GM12878 (cell line): ENCODE data around the gene MXRA7. TPM values are rescaled to one million over a fixed set of nuclear protein-coding genes. Genes with fewer than 3 reads are reported as not detected.

ENCODE experiments used
- ATAC-seq: fragments of 200-7000 bp; cut with Tn5 transposase; 3 replicates; pipeline ENCODE4 v1.9.1; 2020; ENCODE audit warnings: mild to moderate bottlenecking, moderate library complexity
- BruUV-seq: library from RNA; stranded (reverse); fragments of 400-500 nt; replicated peaks from 2 replicates; lab custom pipeline; 2021; lab: Mats Ljungman, UMichigan
- CTCF ChIA-PET: fragments of 300-600 bp; sonication (Branson Sonifier 250); formaldehyde crosslinking; extraction: SDS; loops from one replicate; lab custom pipeline; 2021; ENCODE audit warnings: inconsistent platforms; lab: Yijun Ruan, JAX
- POLR2A ChIA-PET: fragments of 350-600 bp; formaldehyde crosslinking; extraction: SDS; loops from one replicate; lab custom pipeline; 2021; ENCODE audit warnings: inconsistent platforms; lab: Charles Lee
- RAD21 ChIA-PET: fragments of 300-600 bp; sonication (Branson Sonifier 250); formaldehyde crosslinking; loops from one replicate; lab custom pipeline; 2023; ENCODE audit warnings: antibody characterized with exemption; ENCODE audit not compliant: unreplicated experiment; lab: Charles Lee
- SMC1A ChIA-PET: fragments of 300-600 bp; sonication (Branson Sonifier 250); formaldehyde crosslinking; loops from one replicate; lab custom pipeline; 2023; ENCODE audit not compliant: unreplicated experiment, uncharacterized antibody; lab: Charles Lee
- DNase-seq: peaks from one replicate; pipeline ENCODE4 v3.0.0-alpha.2; 2011; ENCODE audit warnings: low read depth, low spot score
- FAIRE-seq: peaks from 3 replicates; lab custom pipeline; 2011; peaks lifted over from hg19 to GRCh38; lab: Jason Lieb, UNC
- H2AFZ ChIP-seq: 2 replicates; pipeline ENCODE4 v1.6.0; 2011; ENCODE audit warnings: low read depth, low read length, control low read depth; ENCODE audit not compliant: control insufficient read depth
- H3K27ac ChIP-seq: 2 replicates; pipeline ENCODE4 v1.5.1; 2011; ENCODE audit warnings: control low read depth; ENCODE audit not compliant: control insufficient read depth, insufficient read depth
- H3K27me3 ChIP-seq, 2 experiments: replicated peaks in 1 of 2; 2 replicates each; pipeline versions ENCODE4 v1.6.0 to v1.6.1; 2011; ENCODE audit warnings: low read length in 1 of 2; ENCODE audit not compliant: control insufficient read depth in 2 of 2, insufficient read depth in 2 of 2
- H3K36me3 ChIP-seq, 2 experiments: 2 replicates each; pipeline ENCODE4 v1.5.1; 2011; ENCODE audit warnings: low read length in 1 of 2; ENCODE audit not compliant: control insufficient read depth in 2 of 2, insufficient read depth in 2 of 2
- H3K4me1 ChIP-seq: 2 replicates; pipeline ENCODE4 v1.6.1; 2011; ENCODE audit warnings: mild to moderate bottlenecking, low read length, moderate library complexity, mixed read lengths; ENCODE audit not compliant: control insufficient read depth, insufficient read depth
- H3K4me2 ChIP-seq: 2 replicates; pipeline ENCODE4 v1.6.0; 2011; ENCODE audit warnings: control low read depth; ENCODE audit not compliant: control insufficient read depth, insufficient read depth
- H3K4me3 ChIP-seq: fragments of 200-600 bp; sonication (generic); 2 replicates; pipeline ENCODE4 v1.5.1; 2016
- H3K79me2 ChIP-seq: 2 replicates; pipeline ENCODE4 v1.6.0; 2011; ENCODE audit warnings: low read length; ENCODE audit not compliant: control insufficient read depth, insufficient read depth
- H3K9ac ChIP-seq: 2 replicates; pipeline ENCODE4 v1.8.0; 2011; ENCODE audit warnings: low read length, control low read depth, mixed read lengths; ENCODE audit not compliant: control insufficient read depth, insufficient read depth
- H3K9me3 ChIP-seq: replicated peaks from 3 replicates; pipeline ENCODE4 v1.5.1; 2011; ENCODE audit warnings: mild to moderate bottlenecking, low read length; ENCODE audit not compliant: control insufficient read depth, insufficient read depth
- H4K20me1 ChIP-seq: 2 replicates; pipeline ENCODE4 v1.6.0; 2011; ENCODE audit not compliant: control insufficient read depth, insufficient read depth
- ATF7 ChIP-seq: fragments of 450-650 bp; IDR thresholded peaks from 2 replicates; pipeline ENCODE4 v1.6.1; 2016; ENCODE audit warnings: low read depth, mild to moderate bottlenecking
- BACH1 ChIP-seq: fragments of 450-650 bp; IDR thresholded peaks from 2 replicates; pipeline ENCODE4 v1.6.1; 2017; ENCODE audit warnings: mild to moderate bottlenecking, borderline replicate concordance
- CBFB ChIP-seq: IDR thresholded peaks from 2 replicates; pipeline ENCODE4 v1.6.1; 2016; ENCODE audit warnings: antibody characterized with exemption, low read depth
- CBX3 ChIP-seq: fragments of 200-600 bp; sonication (generic); IDR thresholded peaks from 2 replicates; pipeline ENCODE4 v1.6.1; 2016; ENCODE audit warnings: low read depth, borderline replicate concordance
- GABPA ChIP-seq: IDR thresholded peaks from 2 replicates; pipeline ENCODE4 v1.6.1; 2014; ENCODE audit warnings: antibody characterized with exemption, low read depth, mild to moderate bottlenecking, inconsistent platforms
- MEF2A ChIP-seq: IDR thresholded peaks from 2 replicates; pipeline ENCODE4 v1.6.1; 2011; ENCODE audit warnings: low read depth, mild to moderate bottlenecking, low read length, moderate library complexity; ENCODE audit not compliant: insufficient read depth
- MTA2 ChIP-seq: fragments of 450-650 bp; IDR thresholded peaks from 2 replicates; pipeline ENCODE4 v1.6.1; 2016; ENCODE audit warnings: low read depth, mild to moderate bottlenecking, moderate library complexity
- NFYA ChIP-seq: IDR thresholded peaks from 2 replicates; pipeline ENCODE4 v1.6.1; 2011; ENCODE audit warnings: low read depth, mild to moderate bottlenecking, low read length, improper control_type of control experiment, borderline replicate concordance
- POU2F2 ChIP-seq: IDR thresholded peaks from 3 replicates; pipeline ENCODE4 v1.6.1; 2011; ENCODE audit warnings: low read depth, mild to moderate bottlenecking, low read length, borderline replicate concordance
- RB1 ChIP-seq: fragments of 450-650 bp; formaldehyde crosslinking; IDR thresholded peaks from 2 replicates; pipeline ENCODE4 v1.6.1; 2017; ENCODE audit warnings: mild to moderate bottlenecking, borderline replicate concordance
- SIN3A ChIP-seq: IDR thresholded peaks from 2 replicates; pipeline ENCODE4 v1.6.1; 2012; ENCODE audit warnings: low read depth, low read length, improper control_type of control experiment
- SMAD1 ChIP-seq: fragments of 450-650 bp; IDR thresholded peaks from 2 replicates; pipeline ENCODE4 v1.6.1; 2018; ENCODE audit warnings: mild to moderate bottlenecking, low read depth; ENCODE audit not compliant: partially characterized antibody
- WGBS: methylation state at CpG from one replicate; pipeline ENCODE4 v1.1.6; 2016; ENCODE audit warnings: low lambda C conversion rate; ENCODE audit not compliant: insufficient replicate concordance, insufficient coverage; ENCODE audit errors: missing lambda C conversion rate; 5-methylcytosine and 5-hydroxymethylcytosine counted together
- in situ Hi-C: fragments of 300-500 bp; cut with MboI; formaldehyde crosslinking; loops from 9 replicates; pipeline ENCODE4 v1.14.3; 2018; ENCODE audit warnings: mixed read lengths
- intact Hi-C: fragments of 100-400 bp; cut with micrococcal nuclease; formaldehyde crosslinking; loops from one replicate; pipeline ENCODE4 v1.14.2; 2022; ENCODE audit not compliant: unreplicated experiment
- polyA plus RNA-seq, 11 experiments: library from polyadenylated mRNA; depleted of rRNA in 4 of 11; unstranded in 6 of 11; stranded (reverse) in 5 of 11; fragments of >200 nt; fragmentation: Nextera tagmentation in 4 of 11; fragmentation: Illumina TruSeq in 1 of 11; extraction: Ambion mirVana in 4 of 11; extraction: Trizol in 1 of 11; gene quantifications; 1 replicate in 1 of 11; 2 replicates in 10 of 11; pipeline versions ENCODE4 v1.2.1 to v1.2.3, GENCODE V29; 2011 to 2016; ENCODE audit warnings: inconsistent platforms in 2 of 11, missing spikeins in 2 of 11, low read depth in 1 of 11
- total RNA-seq, 4 experiments: library from RNA; depleted of rRNA in 3 of 4; stranded (reverse); fragments of >200 nt in 3 of 4; fragmentation: Illumina TruSeq in 1 of 4; extraction: Trizol in 1 of 4; gene quantifications; 2 replicates each; pipeline versions ENCODE4 v1.2.1 to v1.2.3, GENCODE V29; 2013 to 2021
- TF ChIP-seq, protein P1 (sequence below): fragments of 450-650 bp; formaldehyde crosslinking; IDR thresholded peaks from 2 replicates; pipeline ENCODE4 v1.4.0; 2020; ENCODE audit warnings: mild to moderate bottlenecking, moderate library complexity
- TF ChIP-seq, protein P2 (sequence below): fragments of 450-650 bp; IDR thresholded peaks from 2 replicates; pipeline ENCODE4 v1.6.1; 2016; ENCODE audit warnings: mild to moderate bottlenecking, moderate library complexity, borderline replicate concordance
- TF ChIP-seq, protein P3 (sequence below): fragments of 150-350 bp; IDR thresholded peaks from 2 replicates; pipeline ENCODE4 v1.6.1; 2014; ENCODE audit warnings: mild to moderate bottlenecking, low read depth, low read length

Gene MXRA7
- total and polyA plus RNA-seq, 10 of the 15 experiments (the other 5 are each of a cell fraction or from before 2014, with no cell fraction given), result 0.03 to 2.0 (median 0.33) TPM

GRCh38 chr17:76671912-76672262 is 38.9 kb downstream of the MXRA7 start:
- no peaks in the 10 kb centered on the region for H4K20me1 ChIP-seq
- H3K9ac ChIP-seq, result peak overlapping the region; percentile 87
- no peaks in the 10 kb centered on the region; the same call in 2 of the 3 replicates for H3K9me3 ChIP-seq
- in situ Hi-C loops, result no loop called here
- ChIA-PET CTCF (interaction anchor here (0.6 to 2.7 kb wide), 9 partner anchors 10 to 473 kb away, joined by 3 to 27 read pairs (median 4); no protein-coding TSS in a partner anchor), POLR2A (interaction anchor here (1.3 kb wide), 2 partner anchors 55 to 67 kb away, joined by 4 read pairs; no protein-coding TSS in a partner anchor), RAD21 (interaction anchor here (2.0 kb wide), 1 partner anchor 9 kb away, joined by 11 read pairs; no protein-coding TSS in a partner anchor), SMC1A (interaction anchor here (0.7 to 1.6 kb wide), 4 partner anchors 10 to 218 kb away, joined by 3 to 12 read pairs (median 3); no protein-coding TSS in a partner anchor)
- intact Hi-C loops, result no loop called here
- ATAC-seq, result peak; percentile 18
- H3K4me3 ChIP-seq, result peak overlapping the region; percentile 80
- no peak for DNase-seq
- no peaks in the 10 kb centered on the region; a peak in 1 of 4 replicates for H3K27me3 ChIP-seq
- peaks cover 5% of the 10 kb centered on the region for H3K4me1 ChIP-seq
- peak overlapping the region; percentile 95 for H2AFZ ChIP-seq
- no peaks in the 10 kb centered on the region for H3K36me3 ChIP-seq
- peak overlapping the region; percentile 71 for H3K27ac ChIP-seq
- no peak for FAIRE-seq
- H3K4me2 ChIP-seq, result peak overlapping the region; percentile 89
- H3K79me2 ChIP-seq, result no peaks in the 10 kb centered on the region
- BruUV-seq, result no TSS peak
- WGBS, result under 1% methylated on average over 19 of the region's 19 CpGs
- TF ChIP-seq MTA2, result no peak
- TF ChIP-seq ATF7, result peak; percentile 24; the same call in 1 of the 2 replicates
- peak; percentile 56; the same call in 1 of the 2 replicates for TF ChIP-seq CBFB
- TF ChIP-seq, protein P1, sequence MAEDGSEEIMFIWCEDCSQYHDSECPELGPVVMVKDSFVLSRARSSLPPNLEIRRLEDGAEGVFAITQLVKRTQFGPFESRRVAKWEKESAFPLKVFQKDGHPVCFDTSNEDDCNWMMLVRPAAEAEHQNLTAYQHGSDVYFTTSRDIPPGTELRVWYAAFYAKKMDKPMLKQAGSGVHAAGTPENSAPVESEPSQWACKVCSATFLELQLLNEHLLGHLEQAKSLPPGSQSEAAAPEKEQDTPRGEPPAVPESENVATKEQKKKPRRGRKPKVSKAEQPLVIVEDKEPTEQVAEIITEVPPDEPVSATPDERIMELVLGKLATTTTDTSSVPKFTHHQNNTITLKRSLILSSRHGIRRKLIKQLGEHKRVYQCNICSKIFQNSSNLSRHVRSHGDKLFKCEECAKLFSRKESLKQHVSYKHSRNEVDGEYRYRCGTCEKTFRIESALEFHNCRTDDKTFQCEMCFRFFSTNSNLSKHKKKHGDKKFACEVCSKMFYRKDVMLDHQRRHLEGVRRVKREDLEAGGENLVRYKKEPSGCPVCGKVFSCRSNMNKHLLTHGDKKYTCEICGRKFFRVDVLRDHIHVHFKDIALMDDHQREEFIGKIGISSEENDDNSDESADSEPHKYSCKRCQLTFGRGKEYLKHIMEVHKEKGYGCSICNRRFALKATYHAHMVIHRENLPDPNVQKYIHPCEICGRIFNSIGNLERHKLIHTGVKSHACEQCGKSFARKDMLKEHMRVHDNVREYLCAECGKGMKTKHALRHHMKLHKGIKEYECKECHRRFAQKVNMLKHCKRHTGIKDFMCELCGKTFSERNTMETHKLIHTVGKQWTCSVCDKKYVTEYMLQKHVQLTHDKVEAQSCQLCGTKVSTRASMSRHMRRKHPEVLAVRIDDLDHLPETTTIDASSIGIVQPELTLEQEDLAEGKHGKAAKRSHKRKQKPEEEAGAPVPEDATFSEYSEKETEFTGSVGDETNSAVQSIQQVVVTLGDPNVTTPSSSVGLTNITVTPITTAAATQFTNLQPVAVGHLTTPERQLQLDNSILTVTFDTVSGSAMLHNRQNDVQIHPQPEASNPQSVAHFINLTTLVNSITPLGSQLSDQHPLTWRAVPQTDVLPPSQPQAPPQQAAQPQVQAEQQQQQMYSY, result no peak
- no peak for TF ChIP-seq RB1
- no peak for TF ChIP-seq CBX3
- no peak; the same call in 1 of the 2 replicates for TF ChIP-seq BACH1
- peak; percentile 60 for TF ChIP-seq SMAD1
- TF ChIP-seq MEF2A, result 0 out of 2 replicates have a peak, but pooled peaks have one; percentile 18
- TF ChIP-seq, protein P2, sequence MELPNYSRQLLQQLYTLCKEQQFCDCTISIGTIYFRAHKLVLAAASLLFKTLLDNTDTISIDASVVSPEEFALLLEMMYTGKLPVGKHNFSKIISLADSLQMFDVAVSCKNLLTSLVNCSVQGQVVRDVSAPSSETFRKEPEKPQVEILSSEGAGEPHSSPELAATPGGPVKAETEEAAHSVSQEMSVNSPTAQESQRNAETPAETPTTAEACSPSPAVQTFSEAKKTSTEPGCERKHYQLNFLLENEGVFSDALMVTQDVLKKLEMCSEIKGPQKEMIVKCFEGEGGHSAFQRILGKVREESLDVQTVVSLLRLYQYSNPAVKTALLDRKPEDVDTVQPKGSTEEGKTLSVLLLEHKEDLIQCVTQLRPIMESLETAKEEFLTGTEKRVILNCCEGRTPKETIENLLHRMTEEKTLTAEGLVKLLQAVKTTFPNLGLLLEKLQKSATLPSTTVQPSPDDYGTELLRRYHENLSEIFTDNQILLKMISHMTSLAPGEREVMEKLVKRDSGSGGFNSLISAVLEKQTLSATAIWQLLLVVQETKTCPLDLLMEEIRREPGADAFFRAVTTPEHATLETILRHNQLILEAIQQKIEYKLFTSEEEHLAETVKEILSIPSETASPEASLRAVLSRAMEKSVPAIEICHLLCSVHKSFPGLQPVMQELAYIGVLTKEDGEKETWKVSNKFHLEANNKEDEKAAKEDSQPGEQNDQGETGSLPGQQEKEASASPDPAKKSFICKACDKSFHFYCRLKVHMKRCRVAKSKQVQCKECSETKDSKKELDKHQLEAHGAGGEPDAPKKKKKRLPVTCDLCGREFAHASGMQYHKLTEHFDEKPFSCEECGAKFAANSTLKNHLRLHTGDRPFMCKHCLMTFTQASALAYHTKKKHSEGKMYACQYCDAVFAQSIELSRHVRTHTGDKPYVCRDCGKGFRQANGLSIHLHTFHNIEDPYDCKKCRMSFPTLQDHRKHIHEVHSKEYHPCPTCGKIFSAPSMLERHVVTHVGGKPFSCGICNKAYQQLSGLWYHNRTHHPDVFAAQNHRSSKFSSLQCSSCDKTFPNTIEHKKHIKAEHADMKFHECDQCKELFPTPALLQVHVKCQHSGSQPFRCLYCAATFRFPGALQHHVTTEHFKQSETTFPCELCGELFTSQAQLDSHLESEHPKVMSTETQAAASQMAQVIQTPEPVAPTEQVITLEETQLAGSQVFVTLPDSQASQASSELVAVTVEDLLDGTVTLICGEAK, result no peak; the same call in 1 of the 2 replicates
- TF ChIP-seq POU2F2, result 0 out of 3 replicates have a peak, but pooled peaks have one; percentile 0
- TF ChIP-seq, protein P3, sequence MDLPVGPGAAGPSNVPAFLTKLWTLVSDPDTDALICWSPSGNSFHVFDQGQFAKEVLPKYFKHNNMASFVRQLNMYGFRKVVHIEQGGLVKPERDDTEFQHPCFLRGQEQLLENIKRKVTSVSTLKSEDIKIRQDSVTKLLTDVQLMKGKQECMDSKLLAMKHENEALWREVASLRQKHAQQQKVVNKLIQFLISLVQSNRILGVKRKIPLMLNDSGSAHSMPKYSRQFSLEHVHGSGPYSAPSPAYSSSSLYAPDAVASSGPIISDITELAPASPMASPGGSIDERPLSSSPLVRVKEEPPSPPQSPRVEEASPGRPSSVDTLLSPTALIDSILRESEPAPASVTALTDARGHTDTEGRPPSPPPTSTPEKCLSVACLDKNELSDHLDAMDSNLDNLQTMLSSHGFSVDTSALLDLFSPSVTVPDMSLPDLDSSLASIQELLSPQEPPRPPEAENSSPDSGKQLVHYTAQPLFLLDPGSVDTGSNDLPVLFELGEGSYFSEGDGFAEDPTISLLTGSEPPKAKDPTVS, result no peak
- TF ChIP-seq SIN3A, result no peak
- TF ChIP-seq NFYA, result no peak
- TF ChIP-seq GABPA, result no peak
